ENCODE results near the gene BCL2L11.

BCL2L11 gene

DNA sequence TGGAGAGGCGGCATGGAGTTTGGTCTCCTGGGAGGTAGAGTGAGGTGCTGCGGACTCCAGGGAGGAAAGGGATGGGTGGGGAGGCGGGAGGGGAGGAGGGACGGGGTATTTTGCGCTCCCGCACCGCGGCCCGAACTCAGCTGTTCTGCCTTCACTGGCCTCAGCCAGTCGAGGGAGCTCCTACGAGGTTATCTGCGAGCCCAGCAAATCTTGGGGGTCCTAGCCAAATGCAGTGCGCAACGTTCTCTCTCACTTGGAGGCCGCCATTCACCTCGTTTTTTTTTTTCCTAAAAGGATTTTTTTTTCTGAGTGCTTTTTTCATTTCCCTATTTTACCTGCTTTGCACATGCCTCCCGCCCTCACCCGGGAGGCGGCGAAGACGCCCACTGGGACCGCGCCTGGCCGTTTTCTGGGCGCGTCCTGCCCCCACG, 877 bp upstream of the BCL2L11 start:
- no peak for DNase-seq (ENCODE audit: low read depth, low spot score)
- TF ChIP-seq, protein P1, sequence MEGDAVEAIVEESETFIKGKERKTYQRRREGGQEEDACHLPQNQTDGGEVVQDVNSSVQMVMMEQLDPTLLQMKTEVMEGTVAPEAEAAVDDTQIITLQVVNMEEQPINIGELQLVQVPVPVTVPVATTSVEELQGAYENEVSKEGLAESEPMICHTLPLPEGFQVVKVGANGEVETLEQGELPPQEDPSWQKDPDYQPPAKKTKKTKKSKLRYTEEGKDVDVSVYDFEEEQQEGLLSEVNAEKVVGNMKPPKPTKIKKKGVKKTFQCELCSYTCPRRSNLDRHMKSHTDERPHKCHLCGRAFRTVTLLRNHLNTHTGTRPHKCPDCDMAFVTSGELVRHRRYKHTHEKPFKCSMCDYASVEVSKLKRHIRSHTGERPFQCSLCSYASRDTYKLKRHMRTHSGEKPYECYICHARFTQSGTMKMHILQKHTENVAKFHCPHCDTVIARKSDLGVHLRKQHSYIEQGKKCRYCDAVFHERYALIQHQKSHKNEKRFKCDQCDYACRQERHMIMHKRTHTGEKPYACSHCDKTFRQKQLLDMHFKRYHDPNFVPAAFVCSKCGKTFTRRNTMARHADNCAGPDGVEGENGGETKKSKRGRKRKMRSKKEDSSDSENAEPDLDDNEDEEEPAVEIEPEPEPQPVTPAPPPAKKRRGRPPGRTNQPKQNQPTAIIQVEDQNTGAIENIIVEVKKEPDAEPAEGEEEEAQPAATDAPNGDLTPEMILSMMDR (IDR thresholded peaks at IDR 0.05; ENCODE audit: insufficient read depth, low read length, missing control alignments), result no peak
- H3K4me3 ChIP-seq (ENCODE audit: low read depth, low read length), result peak overlapping the region; percentile 86
- CTCF ChIA-PET, result interaction anchor here (1.2 to 1.5 kb wide), 3 partner anchors 9 to 549 kb away, joined by 3 to 6 read pairs (median 3); no protein-coding TSS in a partner anchor
- POLR2A ChIA-PET, result no interaction called here

DNA sequence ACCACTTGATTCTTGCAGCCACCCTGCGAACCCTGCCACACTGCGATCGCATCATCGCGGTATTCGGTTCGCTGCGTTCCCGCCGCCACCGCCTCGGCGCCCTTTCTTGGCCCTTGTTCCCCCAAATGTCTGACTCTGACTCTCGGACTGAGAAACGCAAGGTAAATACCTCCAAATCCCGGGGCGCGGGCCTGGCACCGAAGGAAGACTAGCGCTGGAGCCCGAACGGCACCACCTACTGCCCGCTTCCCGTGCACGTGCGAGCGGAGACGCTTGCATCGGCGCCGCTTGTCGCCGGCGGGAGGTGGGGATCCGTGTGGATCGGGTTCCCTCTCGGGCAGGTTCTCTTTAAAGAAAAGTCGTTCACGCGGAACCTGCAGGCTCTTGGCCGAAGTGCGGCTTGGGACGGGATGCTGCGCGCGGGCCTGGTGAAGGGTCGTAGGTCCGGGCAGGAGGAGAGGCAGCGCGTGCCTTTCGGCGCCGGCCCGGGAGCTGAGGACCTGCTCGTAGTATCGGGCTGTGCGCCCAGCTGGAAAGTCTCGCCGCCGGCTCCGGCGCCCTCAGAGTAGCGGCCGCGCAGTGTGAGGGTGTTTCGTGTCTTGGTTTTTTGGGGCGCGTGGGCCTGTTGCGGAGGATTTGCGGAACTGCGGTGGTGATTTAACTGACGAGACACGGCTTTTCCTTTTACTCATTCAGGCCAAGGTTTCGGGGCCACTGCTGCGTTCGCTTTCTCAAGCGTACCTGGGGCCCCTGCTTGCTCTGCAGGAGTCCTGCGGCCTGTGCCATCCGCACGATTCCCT, 514 bp downstream of the BCL2L11 start:
- POLR2A ChIA-PET, result interaction anchor here (1.1 kb wide), 1 partner anchor 577 kb away, joined by 5 read pairs; no protein-coding TSS in a partner anchor
- CTCF ChIA-PET, result interaction anchor here (0.7 to 1.5 kb wide), 8 partner anchors 10 to 588 kb away, joined by 3 to 6 read pairs (median 3); no protein-coding TSS in a partner anchor
- no peak for DNase-seq (ENCODE audit: low read depth, low spot score)

DNA sequence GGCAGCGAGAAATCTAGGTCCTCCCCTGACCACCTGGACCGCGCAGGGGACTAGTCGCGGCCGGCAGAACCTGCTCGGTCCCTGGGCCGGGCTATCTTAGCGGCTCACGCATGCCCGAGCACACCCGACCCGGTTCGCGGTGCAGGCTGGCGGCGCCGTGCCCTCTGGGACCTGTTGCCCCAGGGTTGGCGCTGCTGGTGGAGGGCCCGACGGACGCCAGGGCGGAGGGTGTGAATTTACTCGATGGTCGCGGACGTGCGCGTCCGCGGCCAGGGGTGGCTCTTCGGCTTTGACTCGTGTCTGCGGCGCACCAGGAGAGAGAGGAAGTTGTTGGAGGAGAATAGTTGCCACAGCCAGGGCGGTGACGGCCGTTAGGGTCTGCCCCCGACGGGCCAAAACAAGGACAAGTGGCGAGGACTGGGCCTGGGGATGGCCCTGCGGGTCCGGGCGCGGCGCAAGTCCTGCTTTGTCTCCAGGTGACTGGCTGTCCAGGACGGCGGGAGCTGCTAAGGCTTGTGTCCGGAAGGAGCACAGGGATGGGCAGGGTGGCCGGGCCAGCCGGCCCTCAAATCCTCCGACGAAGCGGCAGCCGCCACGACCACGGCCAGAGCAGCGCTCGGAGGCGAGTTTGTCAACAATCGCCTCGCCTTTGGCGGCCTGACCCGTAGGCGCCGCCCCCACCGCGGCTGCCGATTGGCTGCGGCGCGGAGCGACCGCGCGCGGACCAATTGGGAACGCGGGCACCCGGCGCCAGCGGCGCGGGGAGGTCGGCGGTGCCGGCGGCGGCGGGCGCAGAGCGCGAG, 1.3 kb downstream of the BCL2L11 start:
- POLR2A ChIA-PET, result no interaction called here
- H3K4me3 ChIP-seq (ENCODE audit: low read depth, low read length), result peak overlapping the region; percentile 86
- DNase-seq (ENCODE audit: low read depth, low spot score), result no peak
- TF ChIP-seq, protein P1 (IDR thresholded peaks at IDR 0.05; ENCODE audit: insufficient read depth, low read length, missing control alignments), result no peak
- CTCF ChIA-PET, result interaction anchor here (0.7 kb wide), 1 partner anchor 587 kb away, joined by 3 read pairs; no protein-coding TSS in a partner anchor

More for the DNA sequence above, 514 bp downstream of the BCL2L11 start:
- TF ChIP-seq, protein P1 (IDR thresholded peaks at IDR 0.05; ENCODE audit: insufficient read depth, low read length, missing control alignments), result peak; percentile 3
- peak overlapping the region; percentile 86 for H3K4me3 ChIP-seq (ENCODE audit: low read depth, low read length)

DNA sequence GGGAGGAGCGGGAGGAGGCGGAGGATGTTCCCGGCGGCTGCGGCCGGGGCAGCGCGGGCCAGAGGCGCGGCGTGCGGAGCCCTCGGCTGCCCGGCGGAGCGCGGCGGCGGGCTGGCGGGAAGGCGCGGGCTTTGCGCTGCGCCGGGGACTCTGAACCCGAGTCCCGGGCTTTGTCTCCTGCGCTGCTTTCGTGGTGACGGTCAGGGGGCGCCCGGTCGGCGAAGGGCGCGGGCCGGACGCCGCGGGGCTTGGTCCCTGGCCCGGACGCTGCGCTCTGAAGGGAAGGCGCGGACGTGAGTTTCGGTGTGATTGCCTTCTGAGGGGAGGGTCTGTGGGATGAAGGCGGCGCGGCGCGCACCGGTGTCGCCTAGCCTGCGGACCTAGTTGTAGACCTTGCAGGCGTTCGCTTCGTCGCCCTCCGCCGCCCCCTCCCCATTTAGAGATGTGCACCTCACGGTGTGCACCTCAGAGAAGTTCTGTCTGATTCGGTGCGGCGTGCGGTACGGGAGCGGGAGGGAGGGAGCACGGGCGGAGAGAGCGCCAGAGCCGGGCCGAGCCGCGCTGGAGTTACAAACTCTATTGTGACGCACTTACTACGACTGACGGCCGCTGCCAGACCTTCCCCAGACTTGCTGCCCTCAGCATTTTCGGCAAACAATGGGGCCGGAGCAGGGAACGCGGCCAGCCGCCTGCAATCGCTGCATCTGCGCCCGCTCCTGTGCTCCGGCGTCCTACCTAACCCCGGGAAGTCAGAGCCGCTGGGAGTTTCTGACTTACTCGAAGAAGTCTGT, 2.1 kb downstream of the BCL2L11 start:
- TF ChIP-seq, protein P1 (IDR thresholded peaks at IDR 0.05; ENCODE audit: insufficient read depth, low read length, missing control alignments), result no peak
- peak overlapping the region; percentile 86 for H3K4me3 ChIP-seq (ENCODE audit: low read depth, low read length)
- ChIA-PET CTCF (interaction anchor here (1.0 kb wide), 1 partner anchor 25 kb away, joined by 3 read pairs; no protein-coding TSS in a partner anchor), POLR2A (no interaction called here)
- DNase-seq (ENCODE audit: low read depth, low spot score), result no peak

DNA sequence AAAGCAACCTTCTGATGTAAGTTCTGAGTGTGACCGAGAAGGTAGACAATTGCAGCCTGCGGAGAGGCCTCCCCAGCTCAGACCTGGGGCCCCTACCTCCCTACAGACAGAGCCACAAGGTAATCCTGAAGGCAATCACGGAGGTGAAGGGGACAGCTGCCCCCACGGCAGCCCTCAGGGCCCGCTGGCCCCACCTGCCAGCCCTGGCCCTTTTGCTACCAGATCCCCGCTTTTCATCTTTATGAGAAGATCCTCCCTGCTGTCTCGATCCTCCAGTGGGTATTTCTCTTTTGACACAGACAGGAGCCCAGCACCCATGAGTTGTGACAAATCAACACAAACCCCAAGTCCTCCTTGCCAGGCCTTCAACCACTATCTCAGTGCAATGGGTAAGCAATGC, 3.0 kb downstream of the BCL2L11 start:
- POLR2A ChIA-PET, result no interaction called here
- H3K4me3 ChIP-seq (ENCODE audit: low read depth, low read length), result no peak overlapping the region
- TF ChIP-seq, protein P1 (IDR thresholded peaks at IDR 0.05; ENCODE audit: insufficient read depth, low read length, missing control alignments), result no peak
- CTCF ChIA-PET, result interaction anchor here (0.6 to 1.0 kb wide), 3 partner anchors 24 to 522 kb away, joined by 3 read pairs; no protein-coding TSS in a partner anchor
- DNase-seq (ENCODE audit: low read depth, low spot score), result no peak

All from AG04449 (cell line).